Uterus (tissue), 4 donors: ENCODE measurements around the gene PDE6B. TPM values are rescaled to one million over a fixed set of nuclear protein-coding genes. Genes with fewer than 3 reads are reported as not detected.

Source experiments
- DNase-seq, 2 donors: peaks; one replicate each; pipeline ENCODE4 v3.0.0-alpha.2; 2019 to 2020
- H3K27ac ChIP-seq, 2 donors: fragments of 200-600 bp; sonication (generic); 1 replicate in 1 of 2; 2 replicates in 1 of 2; pipeline ENCODE4 v1.5.1; 2016 to 2018
- H3K27me3 ChIP-seq, 2 donors: fragments of 200-600 bp; sonication (generic); one replicate each; pipeline ENCODE4 v1.5.1; 2018 to 2019; ENCODE audit warnings: control low read depth in 1 of 2
- H3K36me3 ChIP-seq, 2 donors: fragments of 200-600 bp; sonication (generic); one replicate each; pipeline ENCODE4 v1.5.1; 2019; ENCODE audit warnings: control low read depth in 1 of 2
- H3K4me1 ChIP-seq, 2 donors: fragments of 200-600 bp; sonication (generic); one replicate each; pipeline ENCODE4 v1.5.1; 2018 to 2019; ENCODE audit warnings: control low read depth in 1 of 2
- H3K4me3 ChIP-seq, 2 donors: fragments of 200-600 bp; sonication (generic); 1 replicate in 1 of 2; 2 replicates in 1 of 2; pipeline ENCODE4 v1.5.1; 2018 to 2019; ENCODE audit warnings: mild to moderate bottlenecking in 1 of 2
- H3K9me3 ChIP-seq, 2 donors: fragments of 200-600 bp; sonication (generic); one replicate each; pipeline ENCODE4 v1.5.1; 2019; ENCODE audit warnings: control low read depth in 1 of 2
- POLR2A ChIP-seq, 2 donors: fragments of 450-650 bp; IDR thresholded peaks; one replicate each; pipeline ENCODE4 v1.6.1; 2016; ENCODE audit warnings: antibody characterized with exemption in 2 of 2, mild to moderate bottlenecking in 1 of 2, moderate library complexity in 1 of 2
- intact Hi-C: fragments of 100-400 bp; cut with DNase I; formaldehyde crosslinking; loops from one replicate; pipeline ENCODE4 v1.15.1; 2023; ENCODE audit warnings: low total_unique reads
- total RNA-seq, 4 donors: library from RNA; depleted of rRNA in 3 of 4; stranded (reverse); fragments of >200 nt in 3 of 4; gene quantifications; one replicate each; pipeline versions ENCODE4 v1.1.0 to v1.2.4, GENCODE V29; 2014 to 2023
- TF ChIP-seq, protein P1 (sequence below), 4 experiments: fragments of 200-600 bp in 2 of 4; fragments of 450-650 bp in 2 of 4; sonication (generic) in 2 of 4; IDR thresholded peaks; one replicate each; pipeline ENCODE4 v1.5.1; 2016 to 2019; ENCODE audit warnings: antibody characterized with exemption in 4 of 4, mild to moderate bottlenecking in 2 of 4, moderate library complexity in 1 of 4
- donor health status: DM: yes; HTN: yes; CAD: no.

PDE6B gene
- total RNA-seq, 4 donors from 2014 or later, result 0.26 to 16.2 (median 1.2) TPM; not detected in 1

DNA sequence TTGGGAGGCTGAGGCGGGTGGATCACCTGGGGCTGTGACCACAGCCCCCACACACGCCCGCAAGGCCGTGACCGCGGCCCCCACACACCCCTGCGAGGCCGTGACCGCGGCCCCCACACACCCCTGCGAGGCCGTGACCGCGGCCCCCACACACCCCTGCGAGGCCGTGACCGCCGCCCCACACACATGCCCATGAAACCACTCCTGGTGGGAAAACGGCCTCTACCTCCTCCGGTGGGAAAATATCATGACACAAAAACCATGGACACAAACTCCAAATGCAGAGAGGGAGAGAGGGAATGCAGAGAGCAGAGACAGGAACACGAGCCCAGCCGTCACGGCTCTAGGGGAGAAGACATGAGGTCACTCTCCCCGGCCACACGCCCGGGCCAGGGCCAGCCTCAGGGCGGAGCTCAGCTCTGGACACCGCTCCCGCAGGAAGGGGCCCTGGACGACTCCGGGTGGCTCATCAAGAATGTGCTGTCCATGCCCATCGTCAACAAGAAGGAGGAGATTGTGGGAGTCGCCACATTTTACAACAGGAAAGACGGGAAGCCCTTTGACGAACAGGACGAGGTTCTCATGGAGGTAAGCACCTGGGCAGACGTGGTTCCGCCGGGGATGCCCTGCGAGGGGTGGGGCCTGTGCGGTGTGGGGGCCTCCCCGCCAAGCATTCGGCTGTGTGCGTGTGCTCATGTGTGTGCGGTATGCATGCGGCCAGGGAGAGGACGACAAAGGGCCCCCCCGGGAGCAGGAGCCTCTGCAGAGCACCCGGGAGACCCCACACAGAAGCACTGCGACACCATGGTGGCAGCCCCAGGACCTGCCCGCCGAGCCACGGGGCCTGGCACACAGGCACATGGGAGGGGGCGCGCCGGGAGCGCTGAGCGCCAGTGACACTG lies 31.3 kb downstream of the PDE6B start:
- H3K9me3 ChIP-seq, result no peaks in the 10 kb centered on the region
- H3K36me3 ChIP-seq, result no peaks in the 10 kb centered on the region
- DNase-seq, result no peak
- no peaks in the 10 kb centered on the region for H3K27me3 ChIP-seq
- intact Hi-C loops, result no loop called here
- TF ChIP-seq POLR2A (IDR thresholded peaks at IDR 0.05), result no peak
- TF ChIP-seq, protein P1, sequence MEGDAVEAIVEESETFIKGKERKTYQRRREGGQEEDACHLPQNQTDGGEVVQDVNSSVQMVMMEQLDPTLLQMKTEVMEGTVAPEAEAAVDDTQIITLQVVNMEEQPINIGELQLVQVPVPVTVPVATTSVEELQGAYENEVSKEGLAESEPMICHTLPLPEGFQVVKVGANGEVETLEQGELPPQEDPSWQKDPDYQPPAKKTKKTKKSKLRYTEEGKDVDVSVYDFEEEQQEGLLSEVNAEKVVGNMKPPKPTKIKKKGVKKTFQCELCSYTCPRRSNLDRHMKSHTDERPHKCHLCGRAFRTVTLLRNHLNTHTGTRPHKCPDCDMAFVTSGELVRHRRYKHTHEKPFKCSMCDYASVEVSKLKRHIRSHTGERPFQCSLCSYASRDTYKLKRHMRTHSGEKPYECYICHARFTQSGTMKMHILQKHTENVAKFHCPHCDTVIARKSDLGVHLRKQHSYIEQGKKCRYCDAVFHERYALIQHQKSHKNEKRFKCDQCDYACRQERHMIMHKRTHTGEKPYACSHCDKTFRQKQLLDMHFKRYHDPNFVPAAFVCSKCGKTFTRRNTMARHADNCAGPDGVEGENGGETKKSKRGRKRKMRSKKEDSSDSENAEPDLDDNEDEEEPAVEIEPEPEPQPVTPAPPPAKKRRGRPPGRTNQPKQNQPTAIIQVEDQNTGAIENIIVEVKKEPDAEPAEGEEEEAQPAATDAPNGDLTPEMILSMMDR (IDR thresholded peaks at IDR 0.05), result no peak
- no peaks in the 10 kb centered on the region for H3K4me1 ChIP-seq
- H3K4me3 ChIP-seq, result no peak overlapping the region
- H3K27ac ChIP-seq, result no peak overlapping the region

DNA sequence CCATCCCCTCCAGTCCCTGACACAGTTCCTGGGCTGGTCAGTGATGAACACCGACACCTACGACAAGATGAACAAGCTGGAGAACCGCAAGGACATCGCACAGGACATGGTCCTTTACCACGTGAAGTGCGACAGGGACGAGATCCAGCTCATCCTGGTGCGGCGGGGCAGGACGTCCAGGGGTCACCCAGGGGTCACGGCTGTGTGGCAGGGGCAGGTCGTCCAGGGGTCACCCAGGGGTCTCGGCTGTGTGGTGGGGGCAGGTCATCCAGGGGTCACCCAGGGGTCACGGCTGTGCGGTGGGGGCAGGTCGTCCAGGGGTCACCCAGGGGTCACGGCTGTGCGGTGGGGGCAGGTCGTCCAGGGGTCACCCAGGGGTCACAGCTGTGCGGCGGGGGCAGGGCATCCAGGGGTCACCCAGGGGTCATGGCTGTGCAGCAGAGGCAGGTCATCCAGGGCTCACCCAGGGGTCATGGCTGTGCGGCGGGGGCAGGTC lies 32.0 kb downstream of the PDE6B start:
- intact Hi-C loops, result no loop called here
- H3K27me3 ChIP-seq, result no peaks in the 10 kb centered on the region
- H3K27ac ChIP-seq, result no peak overlapping the region
- H3K4me1 ChIP-seq, result no peaks in the 10 kb centered on the region
- no peak overlapping the region for H3K4me3 ChIP-seq
- no peaks in the 10 kb centered on the region for H3K9me3 ChIP-seq
- DNase-seq, result no peak
- H3K36me3 ChIP-seq, result no peaks in the 10 kb centered on the region
- TF ChIP-seq POLR2A (IDR thresholded peaks at IDR 0.05), result no peak
- TF ChIP-seq, protein P1 (IDR thresholded peaks at IDR 0.05), result no peak

DNA sequence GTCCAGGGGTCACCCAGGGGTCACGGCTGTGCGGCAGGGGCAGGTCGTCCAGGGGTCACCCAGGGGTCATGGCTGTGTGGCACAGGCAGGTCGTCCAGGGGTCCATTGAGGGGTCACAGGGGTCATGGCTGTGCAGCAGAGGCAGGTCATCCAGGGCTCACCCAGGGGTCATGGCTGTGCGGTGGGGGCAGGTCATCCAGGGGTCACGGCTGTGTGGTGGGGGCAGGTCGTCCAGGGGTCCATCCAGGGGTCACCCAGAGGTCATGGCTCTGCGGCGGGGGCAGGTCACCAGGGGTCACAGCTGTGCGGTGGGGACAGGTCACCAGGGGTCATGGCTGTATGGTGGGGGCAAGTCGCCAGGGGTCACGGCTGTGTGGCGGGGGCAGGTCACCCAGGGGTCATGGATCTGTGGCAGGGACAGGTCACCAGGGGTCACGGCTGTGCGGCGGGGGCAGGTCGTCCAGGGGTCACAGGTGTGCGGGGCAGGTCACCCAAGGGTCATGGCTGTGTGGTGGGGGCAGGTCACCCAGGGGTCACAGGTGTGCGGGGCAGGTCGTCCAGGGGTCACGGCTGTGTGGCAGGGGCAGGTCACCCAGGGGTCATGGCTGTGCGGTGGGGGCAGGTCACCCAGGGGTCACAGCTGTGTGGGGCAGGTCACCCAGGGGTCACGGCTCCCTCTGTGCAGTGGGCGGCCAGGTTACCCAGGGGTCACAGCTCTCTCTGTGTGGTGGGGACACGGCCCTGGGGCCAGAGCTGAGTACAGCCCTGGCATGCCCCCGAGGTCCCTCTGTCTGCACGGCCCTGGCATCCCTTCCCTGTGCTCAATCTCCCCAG lies 32.7 kb downstream of the PDE6B start:
- H3K27me3 ChIP-seq, result no peaks in the 10 kb centered on the region
- H3K4me1 ChIP-seq, result no peaks in the 10 kb centered on the region
- no peaks in the 10 kb centered on the region for H3K36me3 ChIP-seq
- DNase-seq, result no peak
- no peak overlapping the region for H3K27ac ChIP-seq
- TF ChIP-seq POLR2A (IDR thresholded peaks at IDR 0.05), result no peak
- TF ChIP-seq, protein P1 (IDR thresholded peaks at IDR 0.05), result no peak
- no peaks in the 10 kb centered on the region for H3K9me3 ChIP-seq
- intact Hi-C loops, result no loop called here
- no peak overlapping the region for H3K4me3 ChIP-seq

DNA sequence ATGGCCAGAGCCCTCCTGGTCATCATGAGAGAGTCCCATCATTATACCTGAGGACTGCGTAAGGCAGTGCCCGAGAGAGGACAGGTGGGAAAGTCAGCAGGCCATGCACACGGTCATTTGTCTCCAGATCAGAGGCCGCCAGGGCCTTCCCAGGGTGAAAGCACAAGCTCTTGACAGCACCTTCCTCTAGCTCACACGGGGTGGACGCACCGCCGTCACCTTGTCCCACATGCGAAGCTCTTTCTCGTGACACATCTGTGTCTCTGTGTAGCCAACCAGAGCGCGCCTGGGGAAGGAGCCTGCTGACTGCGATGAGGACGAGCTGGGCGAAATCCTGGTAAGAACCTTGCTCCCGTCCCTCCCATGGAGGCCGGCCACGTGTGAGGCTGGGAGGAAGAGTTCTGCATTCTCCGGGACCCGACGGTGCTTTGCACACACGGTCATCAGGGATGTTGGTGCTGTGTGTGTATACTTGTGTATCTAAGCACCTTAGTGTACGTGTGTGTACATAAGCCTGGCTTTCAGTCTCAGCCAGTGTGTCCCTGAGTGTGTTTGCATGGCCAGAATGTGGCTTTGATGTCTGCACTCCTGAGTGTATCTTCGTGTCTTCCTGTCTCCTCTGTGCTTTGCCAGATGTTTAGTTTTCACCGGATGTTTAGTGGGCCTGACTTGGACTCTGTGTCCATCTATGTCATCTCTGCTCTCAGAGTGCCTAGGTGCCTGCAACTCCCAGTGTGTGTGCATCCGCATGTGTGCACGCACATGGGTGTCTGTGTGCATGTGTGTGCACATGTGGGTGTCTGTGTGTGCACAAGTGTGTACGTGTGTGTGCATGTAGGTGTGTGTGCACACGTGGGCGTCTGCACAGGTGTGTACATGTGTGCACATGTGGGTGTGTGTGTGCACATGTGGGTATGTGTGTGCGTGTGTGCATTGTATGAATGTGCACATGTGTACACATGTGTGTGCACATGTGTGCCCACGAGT lies 33.6 kb downstream of the PDE6B start:
- H3K9me3 ChIP-seq, result no peaks in the 10 kb centered on the region
- no peak overlapping the region for H3K27ac ChIP-seq
- H3K4me3 ChIP-seq, result no peak overlapping the region
- DNase-seq, result no peak
- H3K36me3 ChIP-seq, result no peaks in the 10 kb centered on the region
- no peaks in the 10 kb centered on the region for H3K4me1 ChIP-seq
- no peaks in the 10 kb centered on the region for H3K27me3 ChIP-seq
- no peak for TF ChIP-seq POLR2A (IDR thresholded peaks at IDR 0.05)
- TF ChIP-seq, protein P1 (IDR thresholded peaks at IDR 0.05), result no peak
- intact Hi-C loops, result no loop called here
